GM12872 (cell line): Measurements from ENCODE around the gene TBC1D22A.

Source experiments
- CTCF ChIP-seq: IDR thresholded peaks from 3 replicates; pipeline ENCODE4 v1.5.1; 2011; ENCODE audit warnings: low read depth, mild to moderate bottlenecking, low read length, moderate library complexity; ENCODE audit not compliant: insufficient read depth

Gene TBC1D22A

DNA sequence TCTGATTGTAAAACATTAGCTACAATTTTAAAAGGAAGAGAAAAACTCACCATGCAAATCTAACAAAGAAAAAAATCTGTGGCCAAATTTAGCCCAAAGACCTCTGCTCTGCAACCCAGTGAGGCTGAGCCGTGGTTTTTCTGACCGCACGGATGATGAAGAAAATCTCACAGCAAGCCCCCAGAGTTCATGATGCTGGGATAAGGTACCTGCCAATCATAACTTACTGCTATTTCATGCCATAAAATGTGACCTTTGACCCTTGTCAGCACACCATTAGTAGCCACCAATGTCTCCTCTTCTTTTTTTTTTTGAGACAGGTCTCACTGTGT lies 35.5 kb upstream of the TBC1D22A start:
- no peak for TF ChIP-seq CTCF

DNA sequence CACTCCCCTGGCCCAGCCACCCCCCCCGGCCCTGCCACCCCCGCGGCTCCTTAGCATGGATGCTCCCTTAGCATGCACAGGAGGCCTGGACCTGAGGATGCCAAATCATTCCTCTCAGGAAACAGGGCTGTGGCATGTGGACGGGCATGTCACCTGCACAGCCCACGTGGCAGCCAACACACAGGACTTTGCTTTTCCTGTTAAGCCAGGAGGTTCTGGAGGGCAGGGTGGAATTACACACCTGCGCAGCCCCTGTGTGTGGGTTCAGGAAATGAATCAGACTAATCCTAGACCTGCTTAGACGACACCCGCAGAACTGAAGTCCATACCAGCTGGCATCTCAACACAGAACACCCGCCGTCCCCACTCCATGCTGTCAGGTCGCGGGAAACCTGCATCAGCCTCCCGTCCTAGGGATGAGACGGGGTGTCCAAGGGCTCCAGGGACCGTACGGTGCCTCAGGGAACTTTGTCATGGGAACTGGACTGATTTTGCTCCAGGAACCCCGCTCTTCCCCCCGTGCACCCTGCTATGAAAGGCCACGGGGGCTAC lies 34.6 kb upstream of the TBC1D22A start:
- no peak for TF ChIP-seq CTCF

DNA sequence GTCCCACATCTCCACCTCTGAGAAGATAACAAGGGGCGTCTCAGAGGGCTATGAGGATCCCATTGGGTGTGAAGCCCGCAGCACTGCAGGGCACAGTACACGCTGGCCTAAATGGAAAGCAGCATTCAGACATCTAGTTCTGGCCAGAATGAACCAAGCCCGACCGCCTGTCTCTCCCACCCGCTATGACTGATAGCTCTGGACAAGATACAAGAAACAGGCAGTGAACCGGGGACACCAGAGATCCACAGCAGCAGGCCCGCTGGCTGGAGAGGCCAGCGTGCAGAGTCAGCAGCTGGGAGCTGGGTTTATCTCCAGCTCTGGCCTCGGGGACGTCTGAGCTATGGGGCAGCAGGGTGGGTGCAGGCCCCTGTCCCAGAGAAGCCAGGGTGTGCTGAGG lies 34.0 kb upstream of the TBC1D22A start:
- TF ChIP-seq CTCF = no peak

GRCh38 chr22:46730568-46731245 lies 31.7 kb upstream of the TBC1D22A start:
- no peak for TF ChIP-seq CTCF

GRCh38 chr22:46731246-46732040 lies 31.0 kb upstream of the TBC1D22A start:
- no peak for TF ChIP-seq CTCF

- no peak for TF ChIP-seq CTCF
Observed at GRCh38 chr22:46732041-46732379, 30.4 kb upstream of the TBC1D22A start.

DNA sequence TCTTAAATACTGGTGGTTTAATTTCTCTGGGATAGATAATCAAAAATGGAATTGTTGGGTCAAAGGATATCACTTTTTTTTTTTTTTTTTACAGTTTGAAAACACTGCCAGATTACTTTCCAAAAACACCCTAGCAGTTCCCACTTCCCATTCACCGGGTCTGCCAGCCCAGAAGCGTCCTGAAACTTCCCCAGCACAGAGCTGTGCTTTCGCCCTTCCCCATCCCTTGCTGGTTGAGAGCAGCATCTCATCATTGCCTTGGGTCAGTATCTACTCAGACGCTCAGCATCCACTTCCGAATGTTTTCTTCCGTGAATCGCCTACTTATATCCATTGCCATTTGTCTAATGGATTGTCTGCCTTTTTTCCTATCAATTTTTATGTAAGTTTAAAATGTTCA lies 29.9 kb upstream of the TBC1D22A start:
- TF ChIP-seq CTCF = no peak
